WERI-Rb-1 (cell line): ENCODE results near the gene NID1.
A peak's percentile ranks its signal among the peaks of the same experiment; 100 is the strongest.

ENCODE experiments used
- DNase-seq: peaks from one replicate; pipeline ENCODE4 v3.0.0-alpha.2; 2020
- H3K27ac ChIP-seq: fragments of 250-450 bp; sonication (Bioruptor Pico); 2 replicates; pipeline ENCODE4 v1.5.1; 2020; ENCODE audit warnings: mild to moderate bottlenecking, moderate library complexity
- H3K27me3 ChIP-seq: fragments of 250-450 bp; sonication (Bioruptor Pico); 2 replicates; pipeline ENCODE4 v1.5.1; 2021; ENCODE audit warnings: mild to moderate bottlenecking, low read depth, moderate library complexity; ENCODE audit not compliant: insufficient read depth, severe bottlenecking
- H3K36me3 ChIP-seq: fragments of 250-450 bp; sonication (Bioruptor Pico); 2 replicates; pipeline ENCODE4 v1.5.1; 2020; ENCODE audit warnings: mild to moderate bottlenecking, moderate library complexity
- H3K4me3 ChIP-seq: 2 replicates; pipeline ENCODE4 v1.5.1; 2011; ENCODE audit warnings: low read depth, mild to moderate bottlenecking, control low read depth, low read length
- H3K9me3 ChIP-seq: fragments of 250-450 bp; sonication (Bioruptor Pico); 2 replicates; pipeline ENCODE4 v1.5.1; 2021; ENCODE audit warnings: mild to moderate bottlenecking, moderate library complexity; ENCODE audit not compliant: severe bottlenecking
- CTCF ChIP-seq: IDR thresholded peaks from 2 replicates; pipeline ENCODE4 v1.5.1; 2011; ENCODE audit warnings: low read depth, mild to moderate bottlenecking, control low read depth, inconsistent platforms, low read length

The NID1 gene

GRCh38 chr1:236086537-236086936, 21.6 kb upstream of the NID1 start:
- Histone ChIP-seq H3K27ac (no peak overlapping the region), H3K9me3 (peaks cover 4% of the 10 kb centered on the region), H3K36me3 (no peaks in the 10 kb centered on the region), H3K27me3 (no peaks in the 10 kb centered on the region), H3K4me3 (no peak overlapping the region)
- no peak for DNase-seq
- TF ChIP-seq CTCF, result no peak

- H3K9me3 ChIP-seq, result peaks cover 4% of the 10 kb centered on the region
- DNase-seq, result no peak
- TF ChIP-seq CTCF, result no peak
- no peaks in the 10 kb centered on the region for H3K36me3 ChIP-seq
- H3K4me3 ChIP-seq, result no peak overlapping the region
- no peak overlapping the region for H3K27ac ChIP-seq
- no peaks in the 10 kb centered on the region for H3K27me3 ChIP-seq
Measured at GRCh38 chr1:236085545-236086159, 20.8 kb upstream of the NID1 start.

GRCh38 chr1:236084386-236084730, 19.5 kb upstream of the NID1 start:
- Histone ChIP-seq H3K27ac (peak overlapping the region; percentile 17), H3K4me3 (no peak overlapping the region), H3K9me3 (peaks cover 4% of the 10 kb centered on the region), H3K27me3 (no peaks in the 10 kb centered on the region), H3K36me3 (no peaks in the 10 kb centered on the region)
- no peak for DNase-seq
- TF ChIP-seq CTCF, result no peak

GRCh38 chr1:236083650-236084385, 18.9 kb upstream of the NID1 start:
- peak; percentile 39 for DNase-seq
- no peaks in the 10 kb centered on the region for H3K27me3 ChIP-seq
- H3K27ac ChIP-seq, result peak overlapping the region; percentile 17
- no peaks in the 10 kb centered on the region for H3K36me3 ChIP-seq
- TF ChIP-seq CTCF, result no peak
- H3K9me3 ChIP-seq, result peaks cover 4% of the 10 kb centered on the region
- H3K4me3 ChIP-seq, result peak overlapping the region; percentile 24

GRCh38 chr1:236082526-236082925, 17.6 kb upstream of the NID1 start:
- no peaks in the 10 kb centered on the region for H3K36me3 ChIP-seq
- H3K4me3 ChIP-seq, result no peak overlapping the region
- H3K27me3 ChIP-seq, result no peaks in the 10 kb centered on the region
- DNase-seq, result no peak
- TF ChIP-seq CTCF, result no peak
- peaks cover 8% of the 10 kb centered on the region for H3K9me3 ChIP-seq
- H3K27ac ChIP-seq, result no peak overlapping the region
